ENCODE measurements around the gene TFAM. TPM values are rescaled to one million over a fixed set of nuclear protein-coding genes. Genes with fewer than 3 reads are reported as not detected.
A peak's percentile ranks its signal among the peaks of the same experiment; 100 is the strongest.
"Not testable (repeated sequence)": the region's sequence is repeated elsewhere in the genome, so short reads cannot be mapped to it uniquely, and the experiment has no call there.

TFAM gene
- total RNA-seq, 1 experiment from 2014 or later, result 74.4 TPM

- no peaks in the 10 kb centered on the region for H3K27me3 Mint-ChIP-seq (ENCODE audit: low read depth)
- TF ChIP-seq FOXJ3 (CRISPR knock-in tag; IDR thresholded peaks at IDR 0.05; ENCODE audit: borderline replicate concordance), result no peak
- TF ChIP-seq JAZF1 (CRISPR knock-in tag; IDR thresholded peaks at IDR 0.05), result no peak
- no peak for TF ChIP-seq NR3C1 (CRISPR knock-in tag; conservative IDR thresholded peaks at IDR 0.05; ENCODE audit: low read depth)
- ChIA-PET POLR2A (no interaction called here), CTCF (interaction anchor here (1.7 to 3.1 kb wide), 2 partner anchors 114 to 125 kb away, joined by 5 to 32 read pairs; no protein-coding TSS in a partner anchor)
- ATAC-seq, result peak; percentile 18; the same call in 1 of the 2 replicates
- H3K4me3 Mint-ChIP-seq, result no peak overlapping the region
- DNase-seq (ENCODE audit: low spot score), result no peak
- no peak overlapping the region for H3K27ac Mint-ChIP-seq
- H3K4me1 Mint-ChIP-seq, result peaks cover 21% of the 10 kb centered on the region
- H3K36me3 Mint-ChIP-seq, result peaks cover 5% of the 10 kb centered on the region; the same call in 1 of the 2 replicates
- H3K9me3 Mint-ChIP-seq, result peaks cover 23% of the 10 kb centered on the region
Measured at GRCh38 chr10:58415757-58416156, 30.5 kb downstream of the TFAM start.

DNA sequence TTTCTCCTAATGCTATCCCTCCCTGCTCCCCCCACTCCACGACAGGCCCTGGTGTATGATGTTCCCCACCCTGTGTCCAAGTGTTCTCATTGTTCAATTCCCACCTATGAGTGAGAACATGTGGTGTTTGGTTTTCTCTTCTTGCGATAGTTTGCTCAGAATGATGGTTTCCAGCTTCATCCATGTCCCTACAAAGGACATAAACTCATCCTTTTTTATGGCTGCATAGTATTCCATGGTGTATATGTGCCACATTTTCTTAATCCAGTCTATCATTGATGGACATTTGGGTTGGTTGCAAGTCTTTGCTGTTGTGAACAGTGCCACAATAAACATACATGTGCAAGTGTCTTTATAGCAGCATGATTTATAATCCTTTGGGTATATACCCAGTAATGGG, 32.7 kb downstream of the TFAM start:
- POLR2A ChIA-PET; H3K27me3 Mint-ChIP-seq (ENCODE audit: low read depth); CTCF ChIA-PET; H3K27ac Mint-ChIP-seq; H3K4me3 Mint-ChIP-seq; ATAC-seq; DNase-seq (ENCODE audit: low spot score): not testable (repeated sequence)
- Mint-ChIP-seq H3K36me3 (peaks cover 12% of the 10 kb centered on the region; the same call in 1 of the 2 replicates), H3K9me3 (peaks cover 42% of the 10 kb centered on the region), H3K4me1 (peaks cover 14% of the 10 kb centered on the region)

- H3K27ac Mint-ChIP-seq, result no peak overlapping the region
- POLR2A ChIA-PET, result no interaction called here
- no peak for ATAC-seq
- peaks cover 3% of the 10 kb centered on the region; the same call in 1 of the 2 replicates for H3K27me3 Mint-ChIP-seq (ENCODE audit: low read depth)
- peaks cover 79% of the 10 kb centered on the region for H3K9me3 Mint-ChIP-seq
- H3K4me1 Mint-ChIP-seq, result no peaks in the 10 kb centered on the region
- DNase-seq (ENCODE audit: low spot score), result no peak
- no peak overlapping the region for H3K4me3 Mint-ChIP-seq
- CTCF ChIA-PET, result no interaction called here
- peaks cover 45% of the 10 kb centered on the region for H3K36me3 Mint-ChIP-seq
- TF ChIP-seq ZSCAN18 (CRISPR knock-in tag; IDR thresholded peaks at IDR 0.05) (no peak), ZNF423 (CRISPR knock-in tag; IDR thresholded peaks at IDR 0.05) (no peak), GRHL2 (CRISPR knock-in tag; IDR thresholded peaks at IDR 0.05; ENCODE audit: insufficient replicate concordance, severe bottlenecking) (no peak), NFYB (CRISPR knock-in tag; conservative IDR thresholded peaks at IDR 0.05; ENCODE audit: low read depth) (no peak), CBFB (CRISPR knock-in tag; IDR thresholded peaks at IDR 0.05; ENCODE audit: low read depth) (no peak), ZNF512 (CRISPR knock-in tag; IDR thresholded peaks at IDR 0.05; ENCODE audit: borderline replicate concordance) (no peak), ETV6 (CRISPR knock-in tag; IDR thresholded peaks at IDR 0.05) (no peak), SP1 (CRISPR knock-in tag; conservative IDR thresholded peaks at IDR 0.05) (no peak), RELA (CRISPR knock-in tag; IDR thresholded peaks at IDR 0.05; ENCODE audit: borderline replicate concordance) (no peak), ZNF416 (CRISPR knock-in tag; IDR thresholded peaks at IDR 0.05) (no peak)
- TF ChIP-seq, protein P1, sequence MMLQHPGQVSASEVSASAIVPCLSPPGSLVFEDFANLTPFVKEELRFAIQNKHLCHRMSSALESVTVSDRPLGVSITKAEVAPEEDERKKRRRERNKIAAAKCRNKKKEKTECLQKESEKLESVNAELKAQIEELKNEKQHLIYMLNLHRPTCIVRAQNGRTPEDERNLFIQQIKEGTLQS (CRISPR knock-in tag; conservative IDR thresholded peaks at IDR 0.05), result no peak
- TF ChIP-seq, protein P2, sequence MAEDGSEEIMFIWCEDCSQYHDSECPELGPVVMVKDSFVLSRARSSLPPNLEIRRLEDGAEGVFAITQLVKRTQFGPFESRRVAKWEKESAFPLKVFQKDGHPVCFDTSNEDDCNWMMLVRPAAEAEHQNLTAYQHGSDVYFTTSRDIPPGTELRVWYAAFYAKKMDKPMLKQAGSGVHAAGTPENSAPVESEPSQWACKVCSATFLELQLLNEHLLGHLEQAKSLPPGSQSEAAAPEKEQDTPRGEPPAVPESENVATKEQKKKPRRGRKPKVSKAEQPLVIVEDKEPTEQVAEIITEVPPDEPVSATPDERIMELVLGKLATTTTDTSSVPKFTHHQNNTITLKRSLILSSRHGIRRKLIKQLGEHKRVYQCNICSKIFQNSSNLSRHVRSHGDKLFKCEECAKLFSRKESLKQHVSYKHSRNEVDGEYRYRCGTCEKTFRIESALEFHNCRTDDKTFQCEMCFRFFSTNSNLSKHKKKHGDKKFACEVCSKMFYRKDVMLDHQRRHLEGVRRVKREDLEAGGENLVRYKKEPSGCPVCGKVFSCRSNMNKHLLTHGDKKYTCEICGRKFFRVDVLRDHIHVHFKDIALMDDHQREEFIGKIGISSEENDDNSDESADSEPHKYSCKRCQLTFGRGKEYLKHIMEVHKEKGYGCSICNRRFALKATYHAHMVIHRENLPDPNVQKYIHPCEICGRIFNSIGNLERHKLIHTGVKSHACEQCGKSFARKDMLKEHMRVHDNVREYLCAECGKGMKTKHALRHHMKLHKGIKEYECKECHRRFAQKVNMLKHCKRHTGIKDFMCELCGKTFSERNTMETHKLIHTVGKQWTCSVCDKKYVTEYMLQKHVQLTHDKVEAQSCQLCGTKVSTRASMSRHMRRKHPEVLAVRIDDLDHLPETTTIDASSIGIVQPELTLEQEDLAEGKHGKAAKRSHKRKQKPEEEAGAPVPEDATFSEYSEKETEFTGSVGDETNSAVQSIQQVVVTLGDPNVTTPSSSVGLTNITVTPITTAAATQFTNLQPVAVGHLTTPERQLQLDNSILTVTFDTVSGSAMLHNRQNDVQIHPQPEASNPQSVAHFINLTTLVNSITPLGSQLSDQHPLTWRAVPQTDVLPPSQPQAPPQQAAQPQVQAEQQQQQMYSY (CRISPR knock-in tag; IDR thresholded peaks at IDR 0.05), result no peak
- TF ChIP-seq, protein P3, sequence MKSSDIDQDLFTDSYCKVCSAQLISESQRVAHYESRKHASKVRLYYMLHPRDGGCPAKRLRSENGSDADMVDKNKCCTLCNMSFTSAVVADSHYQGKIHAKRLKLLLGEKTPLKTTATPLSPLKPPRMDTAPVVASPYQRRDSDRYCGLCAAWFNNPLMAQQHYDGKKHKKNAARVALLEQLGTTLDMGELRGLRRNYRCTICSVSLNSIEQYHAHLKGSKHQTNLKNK (CRISPR knock-in tag; IDR thresholded peaks at IDR 0.05), result no peak
- TF ChIP-seq, protein P4, sequence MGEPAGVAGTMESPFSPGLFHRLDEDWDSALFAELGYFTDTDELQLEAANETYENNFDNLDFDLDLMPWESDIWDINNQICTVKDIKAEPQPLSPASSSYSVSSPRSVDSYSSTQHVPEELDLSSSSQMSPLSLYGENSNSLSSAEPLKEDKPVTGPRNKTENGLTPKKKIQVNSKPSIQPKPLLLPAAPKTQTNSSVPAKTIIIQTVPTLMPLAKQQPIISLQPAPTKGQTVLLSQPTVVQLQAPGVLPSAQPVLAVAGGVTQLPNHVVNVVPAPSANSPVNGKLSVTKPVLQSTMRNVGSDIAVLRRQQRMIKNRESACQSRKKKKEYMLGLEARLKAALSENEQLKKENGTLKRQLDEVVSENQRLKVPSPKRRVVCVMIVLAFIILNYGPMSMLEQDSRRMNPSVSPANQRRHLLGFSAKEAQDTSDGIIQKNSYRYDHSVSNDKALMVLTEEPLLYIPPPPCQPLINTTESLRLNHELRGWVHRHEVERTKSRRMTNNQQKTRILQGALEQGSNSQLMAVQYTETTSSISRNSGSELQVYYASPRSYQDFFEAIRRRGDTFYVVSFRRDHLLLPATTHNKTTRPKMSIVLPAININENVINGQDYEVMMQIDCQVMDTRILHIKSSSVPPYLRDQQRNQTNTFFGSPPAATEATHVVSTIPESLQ (CRISPR knock-in tag; IDR thresholded peaks at IDR 0.05), result no peak
- TF ChIP-seq, protein P5, sequence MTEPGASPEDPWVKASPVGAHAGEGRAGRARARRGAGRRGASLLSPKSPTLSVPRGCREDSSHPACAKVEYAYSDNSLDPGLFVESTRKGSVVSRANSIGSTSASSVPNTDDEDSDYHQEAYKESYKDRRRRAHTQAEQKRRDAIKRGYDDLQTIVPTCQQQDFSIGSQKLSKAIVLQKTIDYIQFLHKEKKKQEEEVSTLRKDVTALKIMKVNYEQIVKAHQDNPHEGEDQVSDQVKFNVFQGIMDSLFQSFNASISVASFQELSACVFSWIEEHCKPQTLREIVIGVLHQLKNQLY (CRISPR knock-in tag; IDR thresholded peaks at IDR 0.05), result no peak
- TF ChIP-seq, protein P6, sequence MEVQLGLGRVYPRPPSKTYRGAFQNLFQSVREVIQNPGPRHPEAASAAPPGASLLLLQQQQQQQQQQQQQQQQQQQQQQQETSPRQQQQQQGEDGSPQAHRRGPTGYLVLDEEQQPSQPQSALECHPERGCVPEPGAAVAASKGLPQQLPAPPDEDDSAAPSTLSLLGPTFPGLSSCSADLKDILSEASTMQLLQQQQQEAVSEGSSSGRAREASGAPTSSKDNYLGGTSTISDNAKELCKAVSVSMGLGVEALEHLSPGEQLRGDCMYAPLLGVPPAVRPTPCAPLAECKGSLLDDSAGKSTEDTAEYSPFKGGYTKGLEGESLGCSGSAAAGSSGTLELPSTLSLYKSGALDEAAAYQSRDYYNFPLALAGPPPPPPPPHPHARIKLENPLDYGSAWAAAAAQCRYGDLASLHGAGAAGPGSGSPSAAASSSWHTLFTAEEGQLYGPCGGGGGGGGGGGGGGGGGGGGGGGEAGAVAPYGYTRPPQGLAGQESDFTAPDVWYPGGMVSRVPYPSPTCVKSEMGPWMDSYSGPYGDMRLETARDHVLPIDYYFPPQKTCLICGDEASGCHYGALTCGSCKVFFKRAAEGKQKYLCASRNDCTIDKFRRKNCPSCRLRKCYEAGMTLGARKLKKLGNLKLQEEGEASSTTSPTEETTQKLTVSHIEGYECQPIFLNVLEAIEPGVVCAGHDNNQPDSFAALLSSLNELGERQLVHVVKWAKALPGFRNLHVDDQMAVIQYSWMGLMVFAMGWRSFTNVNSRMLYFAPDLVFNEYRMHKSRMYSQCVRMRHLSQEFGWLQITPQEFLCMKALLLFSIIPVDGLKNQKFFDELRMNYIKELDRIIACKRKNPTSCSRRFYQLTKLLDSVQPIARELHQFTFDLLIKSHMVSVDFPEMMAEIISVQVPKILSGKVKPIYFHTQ (CRISPR knock-in tag; IDR thresholded peaks at IDR 0.05), result no peak
Measured at GRCh38 chr10:58424176-58424575, 39.0 kb downstream of the TFAM start.

Measured in WTC11 (cell line).